NCI-H1436 (cell line): ENCODE results near the gene QPCTL.

Experiments used
- DNase-seq: peaks from one replicate; lab custom pipeline; 2025; lab: John Stamatoyannopoulos, UW

Gene QPCTL

GRCh38 chr19:45692187-45693105 lies at the start of gene QPCTL:
QPCTL (plus strand) TSS chr19:45692666; CDS start chr19:45692704, 38 bp downstream.
- DNase-seq = peak; percentile 99

- peak; percentile 73 for DNase-seq
Measured at GRCh38 chr19:45643024-45643926, 49.2 kb upstream of the QPCTL start.

- no peak for DNase-seq
Measured at GRCh38 chr19:45643927-45644771, 48.3 kb upstream of the QPCTL start.

- DNase-seq = no peak
Measured at GRCh38 chr19:45645068-45645630, 47.3 kb upstream of the QPCTL start.

- DNase-seq = peak; percentile 83
Measured at GRCh38 chr19:45645631-45646344, 46.7 kb upstream of the QPCTL start.

GRCh38 chr19:45646345-45646698 lies 46.1 kb upstream of the QPCTL start:
- DNase-seq = no peak

- no peak for DNase-seq
Measured at GRCh38 chr19:45650722-45651121, 41.7 kb upstream of the QPCTL start.

GRCh38 chr19:45653634-45654033 lies 38.8 kb upstream of the QPCTL start:
- peak; percentile 23 for DNase-seq

- no peak for DNase-seq
Measured at GRCh38 chr19:45655073-45655472, 37.4 kb upstream of the QPCTL start.

GRCh38 chr19:45657520-45658167 lies 34.8 kb upstream of the QPCTL start:
- no peak for DNase-seq

- no peak for DNase-seq
Measured at GRCh38 chr19:45659096-45659729, 33.3 kb upstream of the QPCTL start.

GRCh38 chr19:45660636-45661035 lies 31.8 kb upstream of the QPCTL start:
- no peak for DNase-seq

GRCh38 chr19:45663800-45664199 lies 28.7 kb upstream of the QPCTL start:
- no peak for DNase-seq

GRCh38 chr19:45664575-45664974 lies 27.9 kb upstream of the QPCTL start:
- DNase-seq = no peak

GRCh38 chr19:45667620-45668341 lies 24.7 kb upstream of the QPCTL start, which contains the start of gene GIPR:
GIPR (plus strand) TSS chr19:45668221; CDS start chr19:45669521, 1,300 bp downstream.
- peak; percentile 9 for DNase-seq

- no peak for DNase-seq
Measured at GRCh38 chr19:45668342-45668871, 24.1 kb upstream of the QPCTL start.

GRCh38 chr19:45670670-45671453 lies 21.6 kb upstream of the QPCTL start:
- peak; percentile 73 for DNase-seq

GRCh38 chr19:45674946-45675345 lies 17.5 kb upstream of the QPCTL start:
- DNase-seq = no peak
